GM18502 (cell line): ENCODE data around the gene SCRN2.

Experiments
- ATAC-seq: cut with Tn5 transposase; IDR thresholded peaks from one replicate; pipeline ENCODE4 v1.9.1; 2021; ENCODE audit warnings: mild to moderate bottlenecking; ENCODE audit not compliant: unreplicated experiment, poor library complexity

Gene SCRN2

GRCh38 chr17:47847341-47848197 lies 6.5 kb upstream of the SCRN2 start:
- ATAC-seq = no peak

DNA sequence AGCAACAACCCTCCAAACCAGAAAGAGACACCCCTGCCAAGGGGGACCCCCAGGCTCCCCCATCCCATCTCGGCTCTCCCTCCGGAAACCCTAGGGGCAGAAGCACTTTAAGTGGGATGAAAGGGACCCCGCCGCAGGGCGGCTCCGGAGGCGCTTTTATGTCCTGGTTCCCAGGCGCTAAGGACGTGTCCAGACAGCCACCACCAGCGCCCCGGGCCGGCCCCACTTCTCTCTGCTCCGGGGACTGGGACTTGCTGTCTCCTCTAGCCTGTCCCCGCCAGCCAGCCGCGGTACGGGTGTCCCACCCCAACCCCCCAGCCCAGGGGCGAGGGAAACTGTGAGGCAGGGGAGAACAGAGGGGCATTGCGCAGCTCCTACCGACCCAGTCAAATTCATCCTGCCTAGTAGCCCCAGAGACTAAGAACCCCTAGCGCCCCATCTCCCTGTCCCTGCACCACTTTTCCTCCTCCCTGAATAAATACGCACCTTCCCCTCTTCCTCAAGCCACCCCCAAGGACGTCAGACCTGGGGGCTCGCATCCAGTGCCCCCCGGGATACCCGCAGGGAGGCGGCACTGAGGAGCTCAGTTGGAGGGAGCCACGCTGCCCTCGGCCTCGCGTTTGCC lies 5.8 kb upstream of the SCRN2 start:
- no peak for ATAC-seq

DNA sequence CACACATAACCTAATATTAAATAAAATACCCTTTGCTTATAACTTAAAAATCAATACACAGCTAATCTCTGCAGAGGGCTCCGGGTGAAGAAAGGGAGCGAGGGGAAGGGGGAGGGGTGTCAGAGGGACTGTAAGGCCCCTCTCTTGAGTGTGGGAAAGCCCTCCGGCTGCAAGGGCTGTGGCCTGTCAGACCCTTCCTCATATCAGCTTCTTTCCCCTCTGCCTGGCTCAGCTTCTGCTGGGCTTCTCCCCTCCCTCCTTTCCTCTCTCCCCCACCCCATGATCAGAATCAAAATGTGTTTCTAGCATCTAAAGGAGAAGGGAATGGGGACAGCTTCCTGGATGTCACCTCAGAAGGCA lies 4.6 kb upstream of the SCRN2 start:
- ATAC-seq = no peak

- no peak for ATAC-seq
Measured at GRCh38 chr17:47844814-47845715, 4.0 kb upstream of the SCRN2 start.

DNA sequence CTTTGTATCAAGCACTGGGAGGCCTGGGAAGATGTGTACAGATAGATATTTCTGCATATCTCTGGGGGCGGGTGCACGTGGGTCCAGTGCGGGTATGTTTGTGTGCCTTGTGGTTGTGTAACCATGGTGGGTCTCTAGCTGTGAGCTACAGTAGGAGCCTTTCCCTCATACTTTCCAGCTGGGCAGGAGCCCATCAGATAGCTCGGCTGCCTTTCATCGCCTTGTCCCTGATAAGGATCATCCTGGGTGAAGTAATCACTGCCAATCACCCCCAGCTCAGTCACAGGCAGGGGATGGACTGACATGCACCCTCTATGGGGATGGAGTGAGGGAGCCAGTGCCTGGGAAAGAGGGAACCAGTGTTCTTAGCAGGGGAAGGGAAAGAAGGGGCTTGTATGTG lies 3.2 kb upstream of the SCRN2 start:
- ATAC-seq = no peak

DNA sequence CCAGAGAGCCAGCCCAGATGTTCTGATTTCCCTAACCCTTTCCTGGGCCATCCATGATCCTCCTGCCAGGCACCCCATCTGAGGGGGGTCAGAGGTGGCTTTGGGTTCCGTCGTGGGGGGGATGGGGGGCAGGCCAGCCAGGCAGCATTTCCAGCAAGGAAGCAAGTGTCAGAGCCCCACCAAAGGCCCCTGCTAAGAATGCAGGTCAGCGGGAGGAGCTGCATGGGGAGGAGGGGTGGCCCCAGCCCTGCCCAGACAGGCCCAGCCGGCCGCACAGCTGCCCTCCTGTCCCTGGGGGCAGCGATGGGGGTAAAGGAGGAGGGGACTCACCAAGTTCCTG lies 2.3 kb upstream of the SCRN2 start:
- ATAC-seq = no peak

DNA sequence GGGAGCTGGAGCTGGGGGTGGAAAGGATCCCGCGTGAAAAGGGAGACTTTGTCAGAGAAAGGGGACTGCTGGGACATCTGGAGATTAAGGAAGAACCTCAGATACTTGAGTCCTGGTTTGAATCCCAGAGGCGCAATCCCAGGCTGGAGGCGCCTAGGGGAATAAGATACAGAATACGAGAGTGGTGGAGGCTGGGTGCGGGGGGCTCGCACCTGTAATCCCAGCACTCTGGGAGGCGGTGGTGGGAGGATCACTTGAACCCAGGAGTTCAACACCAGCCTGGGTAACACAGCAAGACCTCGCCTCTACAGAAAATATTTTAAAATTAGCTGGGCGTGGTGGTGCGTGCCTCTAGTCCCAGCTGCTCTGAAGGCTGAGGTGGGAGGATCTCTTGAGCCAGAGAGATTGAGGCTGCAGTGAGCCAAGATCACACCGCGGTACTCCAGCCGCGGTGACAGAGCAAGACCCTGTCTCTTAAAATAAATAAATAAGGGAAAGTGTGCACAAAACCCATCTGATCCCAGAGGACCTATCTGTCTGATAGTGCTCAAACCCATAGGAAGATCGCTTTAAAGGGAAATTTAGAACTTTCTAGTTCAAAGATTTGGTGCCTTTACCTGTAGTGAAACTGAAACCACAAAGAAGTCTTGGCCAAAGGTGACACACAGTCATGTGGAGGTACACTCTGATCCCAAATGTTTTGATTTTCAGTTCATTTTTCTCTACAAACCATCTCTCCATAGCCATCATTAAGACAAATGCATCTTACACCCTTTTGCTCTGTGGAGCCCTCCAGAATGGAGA lies 617 bp upstream of the SCRN2 start:
- no peak for ATAC-seq

- no peak for ATAC-seq
Measured at GRCh38 chr17:47840001-47840741, 902 bp downstream of the SCRN2 start.

GRCh38 chr17:47839071-47839470 lies 2.0 kb downstream of the SCRN2 start:
- ATAC-seq = no peak

DNA sequence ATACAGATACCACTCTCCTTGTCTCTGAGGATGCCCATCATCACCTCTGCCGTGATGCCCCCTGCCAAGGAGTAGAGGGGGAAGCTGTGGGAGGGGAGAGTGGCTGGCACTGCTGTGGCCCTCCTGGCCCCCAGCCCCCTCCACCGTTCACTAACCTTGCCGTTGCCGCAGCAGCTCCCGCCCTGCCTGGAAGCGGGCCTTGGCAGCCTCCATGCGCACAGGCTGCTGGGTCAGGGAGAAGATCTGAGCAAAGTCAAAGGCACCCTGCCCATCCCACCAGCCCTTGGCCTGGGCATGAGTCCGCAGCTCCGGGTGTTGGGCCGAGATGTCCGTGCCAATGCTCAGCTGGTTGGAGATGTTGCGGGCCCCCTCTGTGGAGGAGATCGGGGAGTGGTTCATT lies 2.4 kb downstream of the SCRN2 start:
- ATAC-seq = no peak

DNA sequence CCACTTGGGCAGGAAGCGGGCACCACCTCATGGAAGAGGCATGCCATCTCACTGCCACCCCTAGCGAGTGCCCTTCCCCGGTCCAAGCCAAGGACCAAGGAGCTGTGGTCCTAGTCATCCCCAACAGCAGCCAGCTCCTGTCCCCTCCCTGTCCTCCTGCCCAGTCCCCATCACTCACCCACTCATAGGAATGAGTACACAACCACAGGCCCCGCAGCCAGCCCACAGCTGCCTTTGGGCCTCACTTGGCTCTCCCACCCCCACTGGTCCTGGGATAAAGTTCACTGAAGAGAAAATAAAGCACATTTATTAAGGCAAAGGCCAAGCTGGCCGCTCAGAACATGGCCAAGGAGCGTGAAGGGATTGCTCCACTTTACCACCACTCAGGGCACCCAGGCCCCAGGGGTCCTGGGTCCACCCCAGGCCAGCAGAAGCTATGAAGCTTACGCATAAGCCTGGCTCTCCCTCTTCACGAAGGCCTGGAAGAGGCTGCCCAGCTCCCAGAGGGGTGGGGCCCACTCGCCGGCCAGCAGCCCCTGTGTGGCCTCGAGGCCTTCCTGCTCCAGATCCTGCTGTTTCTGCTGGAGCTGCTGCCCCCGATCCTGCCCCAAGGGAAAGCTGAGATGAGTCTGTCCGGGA lies 3.6 kb downstream of the SCRN2 start:
- no peak for ATAC-seq

GRCh38 chr17:47836601-47837000 lies 4.5 kb downstream of the SCRN2 start:
- ATAC-seq = no peak

GRCh38 chr17:47834756-47835155 lies 6.3 kb downstream of the SCRN2 start:
- ATAC-seq = no peak

- no peak for ATAC-seq
Measured at GRCh38 chr17:47831934-47832327, 9.1 kb downstream of the SCRN2 start.

- ATAC-seq = peak; percentile 93
Measured at GRCh38 chr17:47831003-47831933, 9.8 kb downstream of the SCRN2 start, which contains the start of the genes LRRC46 and MRPL10. LRRC46 (plus strand) TSS chr17:47831670; CDS start chr17:47831990, 320 bp downstream. MRPL10 (minus strand) TSS chr17:47831541; CDS start chr17:47831511, 30 bp downstream.

DNA sequence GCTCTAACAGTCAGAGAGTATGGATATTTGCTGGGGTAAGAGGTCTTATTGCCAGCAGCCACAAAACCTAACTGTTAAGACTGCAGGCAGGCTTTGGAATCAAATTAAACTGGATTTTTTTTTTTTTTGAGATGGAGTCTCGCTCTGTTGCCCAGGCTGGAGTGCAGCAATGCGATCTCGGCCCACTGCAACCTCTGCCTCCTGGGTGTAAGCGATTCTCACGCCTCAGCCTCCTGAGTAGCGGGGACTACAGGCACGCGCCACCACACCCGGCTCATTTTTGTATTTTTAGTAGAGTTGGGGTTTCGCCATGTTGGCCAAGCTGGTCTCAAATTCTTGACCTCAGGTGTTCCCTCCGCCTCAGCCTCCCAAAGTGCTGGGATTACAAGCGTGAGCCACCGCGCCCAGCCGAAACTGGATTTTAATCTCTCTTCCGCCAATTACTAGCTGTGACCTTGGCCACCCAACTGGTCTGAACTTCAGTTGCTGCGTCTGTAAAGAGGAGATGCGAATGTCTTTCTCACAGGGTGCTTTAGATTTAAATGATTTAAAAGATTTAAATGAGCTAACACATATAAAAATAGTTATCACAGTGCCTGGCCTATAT lies 10.6 kb downstream of the SCRN2 start:
- ATAC-seq = no peak

DNA sequence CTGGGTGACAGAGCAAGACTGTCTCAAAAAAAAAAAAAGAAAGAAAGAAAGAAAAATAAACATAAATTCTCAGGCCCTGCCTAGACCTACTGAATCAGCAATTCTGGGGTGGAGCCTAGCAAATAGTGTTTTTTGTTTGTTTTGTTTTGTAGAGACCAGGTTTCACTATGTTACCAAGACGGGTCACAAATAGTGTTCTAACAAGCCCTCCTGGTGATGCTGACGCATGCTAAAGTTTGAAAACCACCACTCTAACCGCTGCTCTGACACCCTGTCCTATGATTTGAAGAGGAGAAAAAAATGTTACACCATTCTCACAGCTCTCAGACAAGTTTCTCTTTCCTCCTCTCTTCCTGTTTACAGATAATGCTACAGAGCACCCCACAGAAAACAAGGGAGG lies 11.2 kb downstream of the SCRN2 start:
- ATAC-seq = no peak

DNA sequence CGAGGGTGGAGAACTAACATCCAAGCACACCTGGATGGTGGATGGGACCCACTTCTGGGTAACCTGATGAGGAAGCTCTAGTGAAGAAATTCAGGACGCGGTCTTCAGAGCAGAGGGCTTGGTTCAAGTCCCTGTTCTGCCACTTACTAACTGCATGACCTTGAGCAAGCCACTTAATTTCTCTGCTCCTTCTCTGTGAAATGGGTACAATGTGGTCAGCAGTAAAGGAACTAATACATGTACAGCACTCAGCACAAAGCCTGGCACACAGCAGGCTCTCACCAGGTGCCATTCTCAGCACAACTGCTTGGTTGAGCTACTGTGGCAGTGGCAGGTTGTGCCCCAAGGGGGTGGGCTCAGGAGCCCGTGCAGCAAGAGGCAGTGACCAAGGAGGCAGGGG lies 17.6 kb downstream of the SCRN2 start:
- no peak for ATAC-seq
